ENCODE data around the gene OSBPL6.

The OSBPL6 gene

DNA sequence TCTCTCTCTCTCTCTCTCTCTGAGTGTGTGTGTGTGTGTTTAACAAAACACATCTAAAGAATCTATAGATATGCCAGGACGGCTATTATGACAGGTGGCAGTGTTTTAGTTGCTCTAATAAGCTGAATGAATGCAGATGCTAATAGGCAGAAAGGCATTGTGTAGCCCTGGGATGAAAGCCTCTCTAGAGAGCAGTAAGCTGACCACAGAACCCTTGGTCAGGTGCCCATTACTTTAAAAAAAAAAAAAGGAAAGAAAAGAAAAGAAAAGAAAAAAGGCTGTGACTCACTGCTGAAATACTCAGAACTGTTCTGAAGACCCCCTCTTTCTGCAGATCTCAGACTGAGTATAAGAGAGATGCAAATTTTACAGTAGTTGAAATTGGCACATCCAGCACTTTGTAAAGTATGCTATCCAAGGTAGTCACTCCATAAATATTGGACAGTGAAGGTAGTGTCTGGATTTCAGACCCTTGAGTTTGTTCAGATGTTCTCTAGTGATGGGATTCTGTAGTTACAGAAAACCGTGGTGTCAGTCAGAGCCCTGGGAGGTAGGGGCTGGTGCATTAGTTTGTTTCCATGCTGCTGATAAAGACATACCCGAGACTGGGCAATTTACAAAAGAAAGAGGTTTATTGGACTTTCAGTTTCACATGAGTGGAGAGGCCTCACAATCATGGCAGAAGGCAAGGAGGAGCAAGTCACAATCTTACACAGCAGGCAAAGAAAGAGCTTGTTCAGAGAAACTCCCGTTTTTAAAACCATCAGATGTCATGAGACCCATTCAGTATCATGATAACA, 30.9 kb downstream of the OSBPL6 start:
- Histone ChIP-seq H3F3A (ENCODE audit: control insufficient read depth, insufficient read depth) (no peaks in the 10 kb centered on the region), H3K36me3 (ENCODE audit: control insufficient read depth, low read length) (no peaks in the 10 kb centered on the region), H3K27ac (ENCODE audit: low read depth, low read length) (no peak overlapping the region), H3K9me3 (ENCODE audit: control insufficient read depth, insufficient read depth, low read length) (no peaks in the 10 kb centered on the region), H3K4me1 (ENCODE audit: control insufficient read depth, low read length) (no peaks in the 10 kb centered on the region), H3K9me2 (replicated peaks; ENCODE audit: control insufficient read depth, low read length) (no peaks in the 10 kb centered on the region), H3K79me2 (ENCODE audit: control insufficient read depth, low read length) (no peaks in the 10 kb centered on the region), H3K27me3 (ENCODE audit: control insufficient read depth, low read length) (no peaks in the 10 kb centered on the region; the same call in 1 of the 2 replicates), H3K4me3 (ENCODE audit: low read length) (no peak overlapping the region), H4K20me1 (ENCODE audit: control insufficient read depth, insufficient read depth, low read depth, low read length) (no peaks in the 10 kb centered on the region), H3K4me2 (ENCODE audit: low read length) (no peak overlapping the region)
- TF ChIP-seq, protein P1, sequence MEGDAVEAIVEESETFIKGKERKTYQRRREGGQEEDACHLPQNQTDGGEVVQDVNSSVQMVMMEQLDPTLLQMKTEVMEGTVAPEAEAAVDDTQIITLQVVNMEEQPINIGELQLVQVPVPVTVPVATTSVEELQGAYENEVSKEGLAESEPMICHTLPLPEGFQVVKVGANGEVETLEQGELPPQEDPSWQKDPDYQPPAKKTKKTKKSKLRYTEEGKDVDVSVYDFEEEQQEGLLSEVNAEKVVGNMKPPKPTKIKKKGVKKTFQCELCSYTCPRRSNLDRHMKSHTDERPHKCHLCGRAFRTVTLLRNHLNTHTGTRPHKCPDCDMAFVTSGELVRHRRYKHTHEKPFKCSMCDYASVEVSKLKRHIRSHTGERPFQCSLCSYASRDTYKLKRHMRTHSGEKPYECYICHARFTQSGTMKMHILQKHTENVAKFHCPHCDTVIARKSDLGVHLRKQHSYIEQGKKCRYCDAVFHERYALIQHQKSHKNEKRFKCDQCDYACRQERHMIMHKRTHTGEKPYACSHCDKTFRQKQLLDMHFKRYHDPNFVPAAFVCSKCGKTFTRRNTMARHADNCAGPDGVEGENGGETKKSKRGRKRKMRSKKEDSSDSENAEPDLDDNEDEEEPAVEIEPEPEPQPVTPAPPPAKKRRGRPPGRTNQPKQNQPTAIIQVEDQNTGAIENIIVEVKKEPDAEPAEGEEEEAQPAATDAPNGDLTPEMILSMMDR (IDR thresholded peaks at IDR 0.05; ENCODE audit: low read depth, low read length, poor library complexity, severe bottlenecking), result no peak
- TF ChIP-seq EZH2phosphoT487 (IDR thresholded peaks at IDR 0.05; ENCODE audit: borderline replicate concordance, low read length), result no peak

DNA sequence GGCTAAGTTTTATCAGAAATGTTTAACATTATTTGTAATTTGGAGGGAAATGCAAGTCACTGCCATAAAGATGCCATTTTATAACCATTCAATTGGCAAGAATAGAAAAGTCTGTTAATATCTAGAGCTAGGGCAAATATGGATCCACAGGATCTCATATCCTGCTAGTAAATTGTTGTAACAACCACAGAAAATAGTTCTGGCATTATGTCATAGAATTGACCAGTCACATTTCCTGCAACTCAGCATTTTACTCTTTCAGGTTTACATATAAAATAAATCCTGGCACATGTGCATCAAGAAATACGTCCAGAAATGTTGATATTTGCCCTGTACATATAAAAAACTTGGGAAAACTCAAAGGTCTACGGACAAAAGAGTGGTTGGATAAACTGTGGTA, 32.9 kb downstream of the OSBPL6 start:
- Histone ChIP-seq H3K27ac (ENCODE audit: low read depth, low read length) (no peak overlapping the region), H3K4me3 (ENCODE audit: low read length) (no peak overlapping the region), H3F3A (ENCODE audit: control insufficient read depth, insufficient read depth) (no peaks in the 10 kb centered on the region), H3K9me2 (replicated peaks; ENCODE audit: control insufficient read depth, low read length) (no peaks in the 10 kb centered on the region), H4K20me1 (ENCODE audit: control insufficient read depth, insufficient read depth, low read depth, low read length) (no peaks in the 10 kb centered on the region), H3K4me1 (ENCODE audit: control insufficient read depth, low read length) (no peaks in the 10 kb centered on the region), H3K27me3 (ENCODE audit: control insufficient read depth, low read length) (no peaks in the 10 kb centered on the region; the same call in 1 of the 2 replicates), H3K79me2 (ENCODE audit: control insufficient read depth, low read length) (no peaks in the 10 kb centered on the region), H3K36me3 (ENCODE audit: control insufficient read depth, low read length) (no peaks in the 10 kb centered on the region), H3K4me2 (ENCODE audit: low read length) (no peak overlapping the region), H3K9me3 (ENCODE audit: control insufficient read depth, insufficient read depth, low read length) (no peaks in the 10 kb centered on the region)
- TF ChIP-seq, protein P1 (IDR thresholded peaks at IDR 0.05; ENCODE audit: low read depth, low read length, poor library complexity, severe bottlenecking), result no peak
- TF ChIP-seq EZH2phosphoT487 (IDR thresholded peaks at IDR 0.05; ENCODE audit: borderline replicate concordance, low read length), result no peak

DNA sequence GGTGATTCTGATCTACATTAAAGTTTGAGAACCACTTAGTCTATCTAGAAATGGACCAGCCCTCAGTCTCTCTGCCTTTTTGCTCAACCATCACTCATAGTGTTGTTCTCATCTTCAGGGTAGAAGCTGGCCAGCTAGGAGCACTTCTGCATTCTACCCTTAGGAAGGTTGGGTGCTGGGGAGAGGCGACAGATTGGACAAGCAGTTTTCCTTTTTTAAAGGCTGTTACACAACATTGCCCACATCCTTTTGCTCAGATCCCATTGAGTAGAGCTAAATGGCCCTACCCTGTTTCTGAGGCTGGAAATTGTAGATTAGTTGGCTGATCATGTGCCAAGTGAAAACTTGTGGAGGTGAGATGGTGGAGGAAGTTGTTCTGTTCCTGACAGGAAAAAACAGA, 35.6 kb downstream of the OSBPL6 start:
- Histone ChIP-seq H3K79me2 (ENCODE audit: control insufficient read depth, low read length) (no peaks in the 10 kb centered on the region), H4K20me1 (ENCODE audit: control insufficient read depth, insufficient read depth, low read depth, low read length) (no peaks in the 10 kb centered on the region), H3K4me1 (ENCODE audit: control insufficient read depth, low read length) (no peaks in the 10 kb centered on the region), H3K4me3 (ENCODE audit: low read length) (no peak overlapping the region), H3K36me3 (ENCODE audit: control insufficient read depth, low read length) (no peaks in the 10 kb centered on the region), H3F3A (ENCODE audit: control insufficient read depth, insufficient read depth) (no peaks in the 10 kb centered on the region), H3K9me2 (replicated peaks; ENCODE audit: control insufficient read depth, low read length) (no peaks in the 10 kb centered on the region), H3K27me3 (ENCODE audit: control insufficient read depth, low read length) (no peaks in the 10 kb centered on the region; the same call in 1 of the 2 replicates), H3K27ac (ENCODE audit: low read depth, low read length) (no peak overlapping the region), H3K9me3 (ENCODE audit: control insufficient read depth, insufficient read depth, low read length) (no peaks in the 10 kb centered on the region), H3K4me2 (ENCODE audit: low read length) (no peak overlapping the region)
- no peak for TF ChIP-seq EZH2phosphoT487 (IDR thresholded peaks at IDR 0.05; ENCODE audit: borderline replicate concordance, low read length)
- TF ChIP-seq, protein P1 (IDR thresholded peaks at IDR 0.05; ENCODE audit: low read depth, low read length, poor library complexity, severe bottlenecking), result no peak
